BJ (cell line): ENCODE data around the gene TRPM3. TPM values are rescaled to one million over a fixed set of nuclear protein-coding genes. Genes with fewer than 3 reads are reported as not detected.

Experiments used
- CTCF ChIA-PET: fragments of 350-600 bp; formaldehyde crosslinking; extraction: SDS; loops from one replicate; lab custom pipeline; 2021; ENCODE audit warnings: antibody characterized with exemption, inconsistent platforms; lab: Yijun Ruan, JAX
- POLR2A ChIA-PET: fragments of 300-600 bp; sonication (Branson Sonifier 250); formaldehyde crosslinking; extraction: SDS; loops from one replicate; lab custom pipeline; 2021; ENCODE audit warnings: antibody characterized with exemption; lab: Charles Lee
- DNase-seq: peaks from one replicate; pipeline ENCODE4 v3.0.0-alpha.2; 2011; ENCODE audit warnings: low read depth
- H3K27me3 ChIP-seq: 2 replicates; pipeline ENCODE4 v1.6.0; 2011; ENCODE audit warnings: low read length; ENCODE audit not compliant: control insufficient read depth, insufficient read depth
- H3K36me3 ChIP-seq: 2 replicates; pipeline ENCODE4 v1.5.1; 2011; ENCODE audit warnings: low read length; ENCODE audit not compliant: control insufficient read depth, insufficient read depth
- H3K4me3 ChIP-seq: 2 replicates; pipeline ENCODE4 v1.5.1; 2011; ENCODE audit warnings: low read depth, mild to moderate bottlenecking, control low read depth, low read length
- polyA plus RNA-seq: library from polyadenylated mRNA; depleted of rRNA; stranded (reverse); fragments of >200 nt; gene quantifications from 2 replicates; pipeline ENCODE4 v1.2.3, GENCODE V29; 2011
- TF ChIP-seq, protein P1 (sequence below): IDR thresholded peaks from 2 replicates; pipeline ENCODE4 v1.5.1; 2011; ENCODE audit warnings: low read depth, mild to moderate bottlenecking, control low read depth, inconsistent platforms, low read length, moderate library complexity; ENCODE audit not compliant: insufficient read depth

Gene TRPM3
- polyA plus RNA-seq, 1 experiment, result 0.07 TPM

DNA sequence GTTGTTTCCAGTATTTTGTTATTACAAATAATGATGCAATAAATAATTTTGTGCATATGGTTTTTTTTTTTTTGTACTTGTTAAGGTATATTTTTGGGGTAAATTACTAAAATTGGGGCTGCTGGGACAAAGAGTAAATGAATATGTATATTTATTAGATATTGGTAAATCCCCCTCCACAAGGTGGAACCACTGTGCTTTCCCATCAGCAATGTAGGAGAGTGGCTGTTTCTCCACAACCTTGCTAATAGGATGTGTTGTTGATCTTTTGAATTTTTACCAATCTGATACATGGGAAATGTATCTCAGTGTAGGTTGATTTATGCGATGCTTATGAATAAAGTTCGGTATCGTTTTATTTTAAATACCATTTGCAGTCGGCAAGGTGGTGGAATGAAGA, 118.1 kb downstream of the TRPM3 start:
- ChIA-PET CTCF (no interaction called here), POLR2A (no interaction called here)
- Histone ChIP-seq H3K4me3 (no peak overlapping the region), H3K36me3 (no peaks in the 10 kb centered on the region), H3K27me3 (no peaks in the 10 kb centered on the region)
- TF ChIP-seq, protein P1, sequence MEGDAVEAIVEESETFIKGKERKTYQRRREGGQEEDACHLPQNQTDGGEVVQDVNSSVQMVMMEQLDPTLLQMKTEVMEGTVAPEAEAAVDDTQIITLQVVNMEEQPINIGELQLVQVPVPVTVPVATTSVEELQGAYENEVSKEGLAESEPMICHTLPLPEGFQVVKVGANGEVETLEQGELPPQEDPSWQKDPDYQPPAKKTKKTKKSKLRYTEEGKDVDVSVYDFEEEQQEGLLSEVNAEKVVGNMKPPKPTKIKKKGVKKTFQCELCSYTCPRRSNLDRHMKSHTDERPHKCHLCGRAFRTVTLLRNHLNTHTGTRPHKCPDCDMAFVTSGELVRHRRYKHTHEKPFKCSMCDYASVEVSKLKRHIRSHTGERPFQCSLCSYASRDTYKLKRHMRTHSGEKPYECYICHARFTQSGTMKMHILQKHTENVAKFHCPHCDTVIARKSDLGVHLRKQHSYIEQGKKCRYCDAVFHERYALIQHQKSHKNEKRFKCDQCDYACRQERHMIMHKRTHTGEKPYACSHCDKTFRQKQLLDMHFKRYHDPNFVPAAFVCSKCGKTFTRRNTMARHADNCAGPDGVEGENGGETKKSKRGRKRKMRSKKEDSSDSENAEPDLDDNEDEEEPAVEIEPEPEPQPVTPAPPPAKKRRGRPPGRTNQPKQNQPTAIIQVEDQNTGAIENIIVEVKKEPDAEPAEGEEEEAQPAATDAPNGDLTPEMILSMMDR, result no peak
- no peak for DNase-seq

DNA sequence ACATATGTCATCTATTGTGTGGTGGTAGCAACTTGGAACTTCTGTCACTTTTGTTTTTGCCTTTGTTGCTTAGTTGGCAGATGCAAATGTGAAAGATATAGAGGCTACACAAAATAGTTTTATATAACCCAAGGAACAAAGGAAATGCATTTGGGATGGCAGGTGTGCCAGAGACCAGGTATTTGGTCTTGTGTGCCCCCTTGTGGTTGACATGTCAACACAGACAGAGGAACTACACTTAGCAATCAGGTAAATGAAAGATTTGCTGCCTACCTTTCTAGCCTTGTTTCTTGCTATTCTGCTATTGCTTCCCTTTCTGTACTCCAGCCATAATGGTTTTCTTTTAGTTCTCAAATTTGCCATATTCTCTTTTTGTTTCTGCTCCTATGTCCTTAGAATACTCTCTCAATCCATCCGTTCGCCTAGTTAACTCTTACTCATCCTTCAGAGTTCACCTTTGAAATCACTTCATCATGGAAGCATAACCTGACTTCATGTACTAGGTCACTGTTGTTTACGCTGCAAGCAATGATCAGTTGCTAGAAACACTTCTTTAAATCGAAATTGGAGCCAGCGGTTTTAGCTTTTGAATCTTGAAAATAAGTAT, 119.5 kb downstream of the TRPM3 start:
- TF ChIP-seq, protein P1, result peak; percentile 61
- no peaks in the 10 kb centered on the region for H3K36me3 ChIP-seq
- DNase-seq, result no peak
- H3K4me3 ChIP-seq, result no peak overlapping the region
- ChIA-PET POLR2A (no interaction called here), CTCF (interaction anchor here (0.6 to 2.2 kb wide), 18 partner anchors 10 to 360 kb away, joined by 3 to 11 read pairs (median 4); no protein-coding TSS in a partner anchor)
- no peaks in the 10 kb centered on the region for H3K27me3 ChIP-seq

DNA sequence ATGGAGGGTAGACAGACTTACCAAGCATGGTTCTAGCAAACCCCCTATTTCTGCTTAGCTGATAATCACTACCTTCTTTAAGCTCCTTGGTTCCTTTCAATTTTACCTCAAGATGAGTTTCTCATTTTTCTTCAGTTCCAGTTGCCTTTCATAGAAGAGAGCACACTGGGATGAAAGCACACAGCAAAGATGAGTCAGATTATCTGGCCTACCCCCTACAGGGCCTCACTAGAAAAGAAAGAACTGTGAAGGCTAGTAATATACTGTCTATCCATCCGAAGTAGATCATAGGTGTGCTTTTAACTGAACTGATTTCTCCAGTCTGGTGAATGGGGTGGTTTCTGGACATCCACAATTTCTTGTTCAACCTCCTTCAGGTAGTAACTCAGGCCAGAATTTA, 122.5 kb downstream of the TRPM3 start:
- CTCF ChIA-PET, result interaction anchor here (0.7 to 1.7 kb wide), 4 partner anchors 62 to 359 kb away, joined by 3 to 5 read pairs (median 4); no protein-coding TSS in a partner anchor

DNA sequence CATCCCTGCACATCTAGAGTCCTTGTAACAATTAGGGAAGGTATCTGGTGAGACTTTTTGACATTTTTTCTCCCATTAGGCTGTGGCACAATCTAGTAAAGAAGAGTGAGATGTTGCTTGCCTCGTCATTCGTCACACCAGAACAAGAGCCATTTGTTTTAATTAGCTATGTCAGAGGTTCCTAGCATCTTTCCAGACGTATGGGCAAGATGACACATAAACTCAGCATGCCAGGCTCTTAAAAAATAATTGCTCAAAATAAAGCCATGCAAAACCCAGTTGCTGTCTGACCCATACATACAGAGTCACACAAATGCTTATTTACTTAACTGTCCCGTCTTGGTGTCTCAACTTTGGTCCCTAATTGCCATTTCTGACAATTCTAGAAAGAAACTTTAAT, 125.9 kb downstream of the TRPM3 start:
- POLR2A ChIA-PET, result no interaction called here
- TF ChIP-seq, protein P1, result no peak
- DNase-seq, result no peak
- H3K36me3 ChIP-seq, result no peaks in the 10 kb centered on the region
- H3K27me3 ChIP-seq, result no peaks in the 10 kb centered on the region
- H3K4me3 ChIP-seq, result no peak overlapping the region
- CTCF ChIA-PET, result interaction anchor here (0.7 to 0.9 kb wide), 2 partner anchors 68 to 96 kb away, joined by 3 to 7 read pairs; no protein-coding TSS in a partner anchor

More for the DNA sequence above, 122.5 kb downstream of the TRPM3 start:
- POLR2A ChIA-PET, result no interaction called here
- TF ChIP-seq, protein P1, result peak; percentile 12; the same call in 1 of the 2 replicates
- no peaks in the 10 kb centered on the region for H3K27me3 ChIP-seq
- DNase-seq, result no peak
- no peak overlapping the region for H3K4me3 ChIP-seq
- H3K36me3 ChIP-seq, result no peaks in the 10 kb centered on the region

DNA sequence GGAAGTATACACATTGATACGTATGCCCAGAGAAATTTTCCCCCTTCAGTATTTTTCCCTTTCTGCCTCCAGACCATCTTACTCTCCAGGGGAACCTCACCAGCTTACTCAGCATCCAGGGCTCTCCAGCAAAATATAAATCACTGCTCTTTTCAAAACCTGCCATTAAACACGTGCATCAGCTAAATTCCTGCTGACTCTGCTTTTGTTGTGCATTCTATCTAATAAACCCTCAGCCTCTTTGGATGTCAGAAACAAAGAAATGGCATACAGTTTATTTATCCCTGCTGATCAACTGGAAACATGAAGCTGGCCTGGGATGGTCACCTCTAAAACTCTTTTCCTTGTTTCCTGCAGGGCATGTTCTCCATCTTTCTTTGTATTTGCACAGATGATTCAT, 126.8 kb downstream of the TRPM3 start:
- TF ChIP-seq, protein P1, result no peak
- Histone ChIP-seq H3K4me3 (no peak overlapping the region), H3K27me3 (no peaks in the 10 kb centered on the region), H3K36me3 (no peaks in the 10 kb centered on the region)
- ChIA-PET CTCF (interaction anchor here (0.7 to 0.9 kb wide), 3 partner anchors 67 to 114 kb away, joined by 3 to 7 read pairs (median 3); no protein-coding TSS in a partner anchor), POLR2A (no interaction called here)
- DNase-seq, result no peak
